Tongue (tissue), 2 donors: ENCODE measurements around the gene HLA-C. TPM values are rescaled to one million over a fixed set of nuclear protein-coding genes. Genes with fewer than 3 reads are reported as not detected.
"Not testable (repeated sequence)": the region's sequence is repeated elsewhere in the genome, so short reads cannot be mapped to it uniquely, and the experiment has no call there.

ENCODE experiments used
- DNase-seq: peaks from one replicate; pipeline ENCODE4 v3.0.0-alpha.2; 2015
- total RNA-seq: library from RNA; depleted of rRNA; stranded (reverse); fragments of >200 nt; gene quantifications from one replicate; pipeline ENCODE4 v1.2.3, GENCODE V29; 2014

Gene HLA-C
- total RNA-seq, 1 donor from 2014 or later = 27.6 TPM

- DNase-seq = peak; percentile 28
Measured at GRCh38 chr6:31270788-31271640, 878 bp downstream of the HLA-C start.

GRCh38 chr6:31268836-31269235 lies 3.1 kb downstream of the HLA-C start:
- no peak for DNase-seq

- DNase-seq = no peak
Measured at GRCh38 chr6:31268369-31268765, 3.5 kb downstream of the HLA-C start.

- DNase-seq = no peak
Measured at GRCh38 chr6:31267651-31268368, 4.1 kb downstream of the HLA-C start.

GRCh38 chr6:31266567-31267360 lies 5.1 kb downstream of the HLA-C start:
- no peak for DNase-seq

GRCh38 chr6:31265926-31266325 lies 6.0 kb downstream of the HLA-C start:
- DNase-seq = no peak

GRCh38 chr6:31263346-31263933 lies 8.5 kb downstream of the HLA-C start:
- not testable (repeated sequence) for DNase-seq

- not testable (repeated sequence) for DNase-seq
Measured at GRCh38 chr6:31259995-31260394, 11.9 kb downstream of the HLA-C start.

- DNase-seq = no peak
Measured at GRCh38 chr6:31252625-31253024, 19.3 kb downstream of the HLA-C start.

GRCh38 chr6:31251261-31251660 lies 20.6 kb downstream of the HLA-C start:
- no peak for DNase-seq

GRCh38 chr6:31249184-31249583 lies 22.7 kb downstream of the HLA-C start:
- DNase-seq = no peak

- no peak for DNase-seq
Measured at GRCh38 chr6:31247813-31248212, 24.1 kb downstream of the HLA-C start.

- DNase-seq = no peak
Measured at GRCh38 chr6:31246051-31246521, 25.8 kb downstream of the HLA-C start.

- DNase-seq = no peak
Measured at GRCh38 chr6:31243508-31243907, 28.4 kb downstream of the HLA-C start.

GRCh38 chr6:31239854-31240253 lies 32.0 kb downstream of the HLA-C start:
- no peak for DNase-seq

- not testable (repeated sequence) for DNase-seq
Measured at GRCh38 chr6:31234101-31234500, 37.8 kb downstream of the HLA-C start.

GRCh38 chr6:31228476-31228875 lies 43.4 kb downstream of the HLA-C start:
- DNase-seq = no peak

- no peak for DNase-seq
Measured at GRCh38 chr6:31227143-31227542, 44.7 kb downstream of the HLA-C start.

- DNase-seq = no peak
Measured at GRCh38 chr6:31225735-31226134, 46.2 kb downstream of the HLA-C start.

GRCh38 chr6:31222496-31222895 lies 49.4 kb downstream of the HLA-C start:
- DNase-seq = no peak
